Mucosa of descending colon (tissue), 3 donors: ENCODE data around the gene ODF4. TPM values are rescaled to one million over a fixed set of nuclear protein-coding genes. Genes with fewer than 3 reads are reported as not detected.
"Not testable (repeated sequence)": the region's sequence is repeated elsewhere in the genome, so short reads cannot be mapped to it uniquely, and the experiment has no call there.

ENCODE experiments used
- ATAC-seq: fragments of 200-7000 bp; cut with Tn5 transposase; one replicate; pipeline ENCODE4 v1.9.1; 2020; ENCODE audit warnings: mild to moderate bottlenecking, moderate library complexity
- DNase-seq, 3 donors: peaks; one replicate each; pipeline ENCODE4 v3.0.0-alpha.2; 2020
- H3K36me3 ChIP-seq: fragments of 200-600 bp; one replicate; pipeline ENCODE4 v1.8.0; 2021; ENCODE audit warnings: low read depth, mild to moderate bottlenecking
- H3K4me1 ChIP-seq: fragments of 200-600 bp; one replicate; pipeline ENCODE4 v1.8.0; 2021; ENCODE audit warnings: low read depth, mild to moderate bottlenecking
- H3K4me3 ChIP-seq: fragments of 200-600 bp; one replicate; pipeline ENCODE4 v1.8.0; 2021; ENCODE audit warnings: mild to moderate bottlenecking
- H3K9me3 ChIP-seq: fragments of 200-600 bp; one replicate; pipeline ENCODE4 v1.8.0; 2021; ENCODE audit warnings: mild to moderate bottlenecking
- CTCF ChIP-seq: fragments of 200-600 bp; IDR thresholded peaks from one replicate; pipeline ENCODE4 v1.8.0; 2022; ENCODE audit warnings: antibody characterized with exemption, mild to moderate bottlenecking
- intact Hi-C, 2 donors: fragments of 100-400 bp; cut with DNase I in 1 of 2; cut with micrococcal nuclease in 1 of 2; formaldehyde crosslinking; loops; one replicate each; pipeline versions ENCODE4 v1.11.0 to v1.11.1; 2022; cut with DNase I, micrococcal nuclease
- total RNA-seq, 3 donors: library from RNA; stranded (reverse); fragmentation: NEBNext Ultra II Directional in 2 of 3; extraction: Animal tissue kit (Norgen Biotek cat#: 25700) in 2 of 3; gene quantifications; one replicate each; pipeline versions ENCODE4 v1.2.1 to v1.2.4, GENCODE V29; 2021 to 2023
- donor health status: DM: no; HTN: no; CAD: no; lungs with moderate emphysema.
- donor health status: DM: no; HTN: no; CAD: no.
- donor health status: DM: no; HTN: yes; CAD: no.

ODF4 gene
- total RNA-seq, 3 donors from 2014 or later: not detected

- no peak for TF ChIP-seq CTCF
- intact Hi-C loops: no loop called here
- ATAC-seq: no peak
Measured at GRCh38 chr17:8372422-8372821, 32.8 kb downstream of the ODF4 start.

GRCh38 chr17:8373856-8374255 is 34.2 kb downstream of the ODF4 start:
- H3K9me3 ChIP-seq, DNase-seq, H3K4me3 ChIP-seq, intact Hi-C loops, ATAC-seq, H3K36me3 ChIP-seq: not testable (repeated sequence)
- H3K4me1 ChIP-seq: peaks cover 18% of the 10 kb centered on the region

More at GRCh38 chr17:8372422-8372821, 32.8 kb downstream of the ODF4 start:
- Histone ChIP-seq H3K4me1 (peaks cover 17% of the 10 kb centered on the region), H3K4me3 (no peak overlapping the region), H3K36me3 (no peaks in the 10 kb centered on the region), H3K9me3 (no peaks in the 10 kb centered on the region)
- DNase-seq: no peak

- Histone ChIP-seq H3K36me3 (peaks cover 11% of the 10 kb centered on the region), H3K4me1 (peaks cover 28% of the 10 kb centered on the region), H3K4me3 (peak overlapping the region; percentile 40), H3K9me3 (no peaks in the 10 kb centered on the region)
- DNase-seq (peak in 1 of 3 donors; percentile 41), ATAC-seq (peak; percentile 48)
- intact Hi-C loops: no loop called here
- no peak for TF ChIP-seq CTCF
Measured at GRCh38 chr17:8375738-8376259, 36.2 kb downstream of the ODF4 start.

GRCh38 chr17:8376271-8377067 is 36.8 kb downstream of the ODF4 start, which contains the start of gene KRABD2:
Gene KRABD2, minus strand, starts transcription at chr17:8376704.
- Histone ChIP-seq H3K4me3 (peak within 1 kb of the TSS; percentile 40), H3K36me3 (peaks cover 11% of the 10 kb centered on the region), H3K4me1 (peaks cover 35% of the 10 kb centered on the region), H3K9me3 (no peaks in the 10 kb centered on the region)
- TF ChIP-seq CTCF: peak; percentile 52
- intact Hi-C loops: no loop called here
- DNase-seq (peak; percentile 91 to 94 (median 94)), ATAC-seq (peak; percentile 99)

GRCh38 chr17:8377422-8377821 is 37.8 kb downstream of the ODF4 start:
- TF ChIP-seq CTCF: no peak
- Histone ChIP-seq H3K36me3 (peaks cover 11% of the 10 kb centered on the region), H3K4me1 (peaks cover 43% of the 10 kb centered on the region), H3K9me3 (no peaks in the 10 kb centered on the region), H3K4me3 (no peak overlapping the region)
- DNase-seq (no peak), ATAC-seq (no peak)
- intact Hi-C loops: no loop called here

- intact Hi-C loops, H3K4me3 ChIP-seq, ATAC-seq, DNase-seq, H3K9me3 ChIP-seq: not testable (repeated sequence)
- Histone ChIP-seq H3K4me1 (peaks cover 44% of the 10 kb centered on the region), H3K36me3 (peaks cover 11% of the 10 kb centered on the region)
Measured at GRCh38 chr17:8378117-8378516, 38.5 kb downstream of the ODF4 start.
